K562 (cell line): ENCODE data around the gene RRBP1.

Source experiments
- BHLHE40 ChIP-seq: IDR thresholded peaks from 2 replicates; pipeline ENCODE4 v1.6.1; 2011; ENCODE audit warnings: low read length, improper control_type of control experiment
- EZH2 ChIP-seq: IDR thresholded peaks from 2 replicates; pipeline ENCODE4 v1.6.1; 2012; ENCODE audit warnings: low read depth, mild to moderate bottlenecking, inconsistent platforms, low read length, borderline replicate concordance
- HDAC6 ChIP-seq: IDR thresholded peaks from 2 replicates; pipeline ENCODE4 v1.6.1; 2012; ENCODE audit warnings: low read depth, mild to moderate bottlenecking, control low read depth, inconsistent platforms, low read length, moderate library complexity
- KAT8 ChIP-seq: fragments of 450-650 bp; IDR thresholded peaks from 2 replicates; pipeline ENCODE4 v1.6.1; 2016; ENCODE audit warnings: low read depth, mild to moderate bottlenecking
- MAFG ChIP-seq: fragments of 450-650 bp; conservative IDR thresholded peaks from 2 replicates; pipeline ENCODE4 v1.6.1; 2016; ENCODE audit warnings: missing genetic modification characterization, missing compliant biosample characterization
- NFRKB ChIP-seq: fragments of 450-650 bp; IDR thresholded peaks from 2 replicates; pipeline ENCODE4 v1.6.1; 2016; ENCODE audit warnings: low read depth
- RFX5 ChIP-seq: IDR thresholded peaks from 2 replicates; pipeline ENCODE4 v1.6.1; 2011; ENCODE audit warnings: low read depth, mild to moderate bottlenecking, improper control_type of control experiment, low read length
- SIN3B ChIP-seq: fragments of 450-650 bp; IDR thresholded peaks from 2 replicates; pipeline ENCODE4 v1.6.1; 2017; ENCODE audit warnings: low read depth, mild to moderate bottlenecking, moderate library complexity
- SP2 ChIP-seq: IDR thresholded peaks from 2 replicates; pipeline ENCODE4 v1.6.1; 2011; ENCODE audit warnings: mild to moderate bottlenecking, low read depth, low read length, moderate library complexity; ENCODE audit not compliant: poor library complexity, severe bottlenecking; ENCODE audit errors: extremely low read depth
- TBL1XR1 ChIP-seq, 2 experiments: IDR thresholded peaks; 2 replicates each; pipeline ENCODE4 v1.6.1; 2012; ENCODE audit warnings: improper control_type of control experiment in 2 of 2, low read length in 2 of 2, mild to moderate bottlenecking in 1 of 2
- TF ChIP-seq, protein P1 (sequence below): fragments of 450-650 bp; IDR thresholded peaks from 2 replicates; pipeline ENCODE4 v1.6.1; 2016
- TF ChIP-seq, protein P2 (sequence below): sonication (generic); formaldehyde crosslinking; IDR thresholded peaks from 2 replicates; pipeline ENCODE4 v1.8.1; 2023; ENCODE audit warnings: mild to moderate bottlenecking, missing genetic modification reagents
- TF ChIP-seq, protein P3 (sequence below), 3 experiments: IDR thresholded peaks in 2 of 3; conservative IDR thresholded peaks in 1 of 3; 2 replicates each; pipeline ENCODE4 v1.5.1; 2011 to 2012; ENCODE audit warnings: low read length in 3 of 3, mild to moderate bottlenecking in 3 of 3, control low read depth in 2 of 3, improper control_type of control experiment in 1 of 3, inconsistent platforms in 1 of 3, low read depth in 1 of 3, mixed read lengths in 1 of 3, moderate library complexity in 1 of 3; ENCODE audit not compliant: insufficient read depth in 2 of 3
- TF ChIP-seq, protein P4 (sequence below): sonication (generic); formaldehyde crosslinking; IDR thresholded peaks from 2 replicates; pipeline ENCODE4 v1.9.0; 2022; ENCODE audit warnings: mild to moderate bottlenecking, missing genetic modification reagents

GRCh38 chr20:17614812-17615644 is 67.0 kb downstream of the RRBP1 start:
- TF ChIP-seq, protein P1, sequence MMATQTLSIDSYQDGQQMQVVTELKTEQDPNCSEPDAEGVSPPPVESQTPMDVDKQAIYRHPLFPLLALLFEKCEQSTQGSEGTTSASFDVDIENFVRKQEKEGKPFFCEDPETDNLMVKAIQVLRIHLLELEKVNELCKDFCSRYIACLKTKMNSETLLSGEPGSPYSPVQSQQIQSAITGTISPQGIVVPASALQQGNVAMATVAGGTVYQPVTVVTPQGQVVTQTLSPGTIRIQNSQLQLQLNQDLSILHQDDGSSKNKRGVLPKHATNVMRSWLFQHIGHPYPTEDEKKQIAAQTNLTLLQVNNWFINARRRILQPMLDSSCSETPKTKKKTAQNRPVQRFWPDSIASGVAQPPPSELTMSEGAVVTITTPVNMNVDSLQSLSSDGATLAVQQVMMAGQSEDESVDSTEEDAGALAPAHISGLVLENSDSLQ, result no peak
- TF ChIP-seq NFRKB (no peak), BHLHE40 (no peak), RFX5 (no peak), HDAC6 (no peak), MAFG (no peak), TBL1XR1 (IDR thresholded peaks at IDR 0.05; ENCODE audit: low read length in 2 of 2) (no peak), SP2 (no peak), EZH2 (no peak), SIN3B (no peak), KAT8 (no peak)
- TF ChIP-seq, protein P2, sequence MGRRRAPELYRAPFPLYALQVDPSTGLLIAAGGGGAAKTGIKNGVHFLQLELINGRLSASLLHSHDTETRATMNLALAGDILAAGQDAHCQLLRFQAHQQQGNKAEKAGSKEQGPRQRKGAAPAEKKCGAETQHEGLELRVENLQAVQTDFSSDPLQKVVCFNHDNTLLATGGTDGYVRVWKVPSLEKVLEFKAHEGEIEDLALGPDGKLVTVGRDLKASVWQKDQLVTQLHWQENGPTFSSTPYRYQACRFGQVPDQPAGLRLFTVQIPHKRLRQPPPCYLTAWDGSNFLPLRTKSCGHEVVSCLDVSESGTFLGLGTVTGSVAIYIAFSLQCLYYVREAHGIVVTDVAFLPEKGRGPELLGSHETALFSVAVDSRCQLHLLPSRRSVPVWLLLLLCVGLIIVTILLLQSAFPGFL, result no peak
- TF ChIP-seq, protein P3, sequence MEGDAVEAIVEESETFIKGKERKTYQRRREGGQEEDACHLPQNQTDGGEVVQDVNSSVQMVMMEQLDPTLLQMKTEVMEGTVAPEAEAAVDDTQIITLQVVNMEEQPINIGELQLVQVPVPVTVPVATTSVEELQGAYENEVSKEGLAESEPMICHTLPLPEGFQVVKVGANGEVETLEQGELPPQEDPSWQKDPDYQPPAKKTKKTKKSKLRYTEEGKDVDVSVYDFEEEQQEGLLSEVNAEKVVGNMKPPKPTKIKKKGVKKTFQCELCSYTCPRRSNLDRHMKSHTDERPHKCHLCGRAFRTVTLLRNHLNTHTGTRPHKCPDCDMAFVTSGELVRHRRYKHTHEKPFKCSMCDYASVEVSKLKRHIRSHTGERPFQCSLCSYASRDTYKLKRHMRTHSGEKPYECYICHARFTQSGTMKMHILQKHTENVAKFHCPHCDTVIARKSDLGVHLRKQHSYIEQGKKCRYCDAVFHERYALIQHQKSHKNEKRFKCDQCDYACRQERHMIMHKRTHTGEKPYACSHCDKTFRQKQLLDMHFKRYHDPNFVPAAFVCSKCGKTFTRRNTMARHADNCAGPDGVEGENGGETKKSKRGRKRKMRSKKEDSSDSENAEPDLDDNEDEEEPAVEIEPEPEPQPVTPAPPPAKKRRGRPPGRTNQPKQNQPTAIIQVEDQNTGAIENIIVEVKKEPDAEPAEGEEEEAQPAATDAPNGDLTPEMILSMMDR (IDR thresholded peaks at IDR 0.05 in 2 of 3, conservative IDR thresholded peaks at IDR 0.05 in 1 of 3; ENCODE audit: insufficient read depth in 2 of 3, low read depth in 1 of 3, low read length in 3 of 3), result no peak
- TF ChIP-seq, protein P4, sequence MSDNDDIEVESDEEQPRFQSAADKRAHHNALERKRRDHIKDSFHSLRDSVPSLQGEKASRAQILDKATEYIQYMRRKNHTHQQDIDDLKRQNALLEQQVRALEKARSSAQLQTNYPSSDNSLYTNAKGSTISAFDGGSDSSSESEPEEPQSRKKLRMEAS (CRISPR knock-in tag), result no peak
